Measurements from ENCODE around the gene GTF2H4. TPM values are rescaled to one million over a fixed set of nuclear protein-coding genes. Genes with fewer than 3 reads are reported as not detected.

The GTF2H4 gene
- total and polyA plus RNA-seq, 2 of the 8 experiments (the other 6 are each of a cell fraction or from before 2014, with no cell fraction given) = 42.3 to 53.4 TPM

GRCh38 chr6:30880698-30881252, 27.2 kb upstream of the GTF2H4 start (continued):
- TF ChIP-seq CHD7 (IDR thresholded peaks at IDR 0.05; ENCODE audit: insufficient replicate concordance, low read length) (no peak), CREB1 (IDR thresholded peaks at IDR 0.05) (0 out of 2 replicates have a peak, but pooled peaks have one; percentile 30), KDM4A (IDR thresholded peaks at IDR 0.05; ENCODE audit: low read depth, low read length, severe bottlenecking) (no peak), BRCA1 (IDR thresholded peaks at IDR 0.05; ENCODE audit: low read depth, low read length) (no peak), SIN3A (conservative IDR thresholded peaks at IDR 0.05 in 1 of 2, IDR thresholded peaks at IDR 0.05 in 1 of 2; ENCODE audit: low read depth in 1 of 2, low read length in 2 of 2) (peak; percentile 93 to 98; a peak in 3 of 4 replicates), RNF2 (IDR thresholded peaks at IDR 0.05; ENCODE audit: borderline replicate concordance, low read depth, low read length, missing control alignments, poor library complexity, severe bottlenecking) (no peak), SP4 (IDR thresholded peaks at IDR 0.05; ENCODE audit: low read length) (no peak), SIRT6 (IDR thresholded peaks at IDR 0.05; ENCODE audit: low read length) (no peak), RFX5 (IDR thresholded peaks at IDR 0.05; ENCODE audit: borderline replicate concordance, low read depth, low read length) (no peak), GTF2F1 (IDR thresholded peaks at IDR 0.05; ENCODE audit: borderline replicate concordance, low read depth, low read length) (no peak)
- TF ChIP-seq, protein P1, sequence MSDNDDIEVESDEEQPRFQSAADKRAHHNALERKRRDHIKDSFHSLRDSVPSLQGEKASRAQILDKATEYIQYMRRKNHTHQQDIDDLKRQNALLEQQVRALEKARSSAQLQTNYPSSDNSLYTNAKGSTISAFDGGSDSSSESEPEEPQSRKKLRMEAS (IDR thresholded peaks at IDR 0.05) = peak; percentile 42; the same call in 1 of the 2 replicates

All from H1 (cell line).